ENCODE data around the gene RTL9.
"Not testable (repeated sequence)": the region's sequence is repeated elsewhere in the genome, so short reads cannot be mapped to it uniquely, and the experiment has no call there.

The RTL9 gene

GRCh38 chrX:110321081-110321480 is 37.6 kb upstream of the RTL9 start:
- Histone ChIP-seq H3K9ac (ENCODE audit: low read depth, low read length) (no peak overlapping the region; the same call in 1 of the 2 replicates), H3K27ac (ENCODE audit: low read length) (no peak overlapping the region), H3K4me1 (ENCODE audit: insufficient read depth, low read length) (peaks cover 11% of the 10 kb centered on the region; the same call in 1 of the 2 replicates)

DNA sequence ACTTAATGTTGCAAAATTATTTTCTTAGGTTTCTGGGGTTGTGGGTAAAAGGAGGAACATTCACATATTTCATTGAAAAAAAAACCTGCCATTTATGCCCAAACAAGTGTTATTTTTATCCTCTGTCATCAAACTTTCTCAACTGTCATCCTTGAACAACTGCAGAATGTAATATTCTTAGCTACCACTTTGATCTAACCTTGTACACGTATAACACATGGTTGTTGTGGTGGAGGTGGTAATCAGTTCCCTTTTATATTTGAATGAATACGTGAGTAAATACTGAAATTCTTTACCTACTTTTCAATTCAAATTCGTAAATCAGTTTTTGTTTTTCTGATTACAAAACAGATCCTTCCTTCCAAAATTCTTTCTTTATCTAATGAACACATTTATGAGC is 37.0 kb upstream of the RTL9 start:
- Histone ChIP-seq H3K4me3 (ENCODE audit: low read length) (no peak overlapping the region), H3K27me3 (ENCODE audit: insufficient read depth, low read length) (no peaks in the 10 kb centered on the region), H3K4me1 (ENCODE audit: insufficient read depth, low read length) (peaks cover 11% of the 10 kb centered on the region; the same call in 1 of the 2 replicates), H3K36me3 (ENCODE audit: insufficient read depth, low read depth, low read length) (no peaks in the 10 kb centered on the region), H3K9ac (ENCODE audit: low read depth, low read length) (no peak overlapping the region), H3K9me3 (ENCODE audit: insufficient read depth, low read depth, low read length) (no peaks in the 10 kb centered on the region), H3K27ac (ENCODE audit: low read length) (no peak overlapping the region)

More at GRCh38 chrX:110321081-110321480, 37.6 kb upstream of the RTL9 start:
- no peaks in the 10 kb centered on the region for H3K9me3 ChIP-seq (ENCODE audit: insufficient read depth, low read depth, low read length)
- no peaks in the 10 kb centered on the region for H3K27me3 ChIP-seq (ENCODE audit: insufficient read depth, low read length)
- no peaks in the 10 kb centered on the region for H3K36me3 ChIP-seq (ENCODE audit: insufficient read depth, low read depth, low read length)
- no peak overlapping the region for H3K4me3 ChIP-seq (ENCODE audit: low read length)

DNA sequence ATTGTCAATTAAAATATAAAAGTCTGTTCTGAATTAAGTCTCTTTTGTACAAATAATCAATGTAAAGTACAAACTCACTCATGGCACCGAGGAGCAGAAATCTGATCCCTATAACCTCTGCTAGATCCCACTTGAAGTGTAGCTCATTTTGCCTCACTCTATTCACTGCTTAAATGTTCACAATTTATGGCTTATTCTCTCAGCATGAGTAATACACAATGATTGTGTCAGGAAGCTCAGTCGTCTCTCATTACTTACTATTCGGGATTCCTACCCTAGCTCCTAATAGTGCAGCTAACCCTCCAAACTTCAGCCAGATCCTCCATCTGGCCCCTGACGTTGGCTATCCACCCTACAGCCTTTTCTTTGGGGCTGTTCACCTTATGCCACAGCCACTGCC is 36.0 kb upstream of the RTL9 start:
- H3K9ac ChIP-seq (ENCODE audit: low read depth, low read length) = no peak overlapping the region
- peaks cover 11% of the 10 kb centered on the region; the same call in 1 of the 2 replicates for H3K4me1 ChIP-seq (ENCODE audit: insufficient read depth, low read length)
- no peaks in the 10 kb centered on the region for H3K27me3 ChIP-seq (ENCODE audit: insufficient read depth, low read length)
- H3K9me3 ChIP-seq (ENCODE audit: insufficient read depth, low read depth, low read length) = no peaks in the 10 kb centered on the region
- no peak overlapping the region for H3K27ac ChIP-seq (ENCODE audit: low read length)
- H3K4me3 ChIP-seq (ENCODE audit: low read length) = no peak overlapping the region
- H3K36me3 ChIP-seq (ENCODE audit: insufficient read depth, low read depth, low read length) = no peaks in the 10 kb centered on the region

- H3K27me3 ChIP-seq (ENCODE audit: insufficient read depth, low read length) = no peaks in the 10 kb centered on the region
- H3K27ac ChIP-seq (ENCODE audit: low read length) = no peak overlapping the region
- no peak overlapping the region for H3K9ac ChIP-seq (ENCODE audit: low read depth, low read length)
- H3K9me3 ChIP-seq (ENCODE audit: insufficient read depth, low read depth, low read length) = no peaks in the 10 kb centered on the region
- no peaks in the 10 kb centered on the region for H3K36me3 ChIP-seq (ENCODE audit: insufficient read depth, low read depth, low read length)
- peaks cover 4% of the 10 kb centered on the region; the same call in 1 of the 2 replicates for H3K4me1 ChIP-seq (ENCODE audit: insufficient read depth, low read length)
- no peak overlapping the region for H3K4me3 ChIP-seq (ENCODE audit: low read length)
Measured at GRCh38 chrX:110326712-110327111, 31.9 kb upstream of the RTL9 start.

- Histone ChIP-seq H3K27ac (ENCODE audit: low read length) (no peak overlapping the region), H3K36me3 (ENCODE audit: insufficient read depth, low read depth, low read length) (no peaks in the 10 kb centered on the region), H3K9ac (ENCODE audit: low read depth, low read length) (no peak overlapping the region), H3K9me3 (ENCODE audit: insufficient read depth, low read depth, low read length) (no peaks in the 10 kb centered on the region), H3K4me1 (ENCODE audit: insufficient read depth, low read length) (peaks cover 4% of the 10 kb centered on the region; the same call in 1 of the 2 replicates), H3K4me3 (ENCODE audit: low read length) (no peak overlapping the region), H3K27me3 (ENCODE audit: insufficient read depth, low read length) (no peaks in the 10 kb centered on the region)
Measured at GRCh38 chrX:110327336-110327735, 31.3 kb upstream of the RTL9 start.

GRCh38 chrX:110328613-110329012 is 30.0 kb upstream of the RTL9 start:
- not testable (repeated sequence) for H3K9me3 ChIP-seq (ENCODE audit: insufficient read depth, low read depth, low read length); H3K4me1 ChIP-seq (ENCODE audit: insufficient read depth, low read length); H3K36me3 ChIP-seq (ENCODE audit: insufficient read depth, low read depth, low read length); H3K9ac ChIP-seq (ENCODE audit: low read depth, low read length); H3K27me3 ChIP-seq (ENCODE audit: insufficient read depth, low read length); H3K27ac ChIP-seq (ENCODE audit: low read length); H3K4me3 ChIP-seq (ENCODE audit: low read length)

DNA sequence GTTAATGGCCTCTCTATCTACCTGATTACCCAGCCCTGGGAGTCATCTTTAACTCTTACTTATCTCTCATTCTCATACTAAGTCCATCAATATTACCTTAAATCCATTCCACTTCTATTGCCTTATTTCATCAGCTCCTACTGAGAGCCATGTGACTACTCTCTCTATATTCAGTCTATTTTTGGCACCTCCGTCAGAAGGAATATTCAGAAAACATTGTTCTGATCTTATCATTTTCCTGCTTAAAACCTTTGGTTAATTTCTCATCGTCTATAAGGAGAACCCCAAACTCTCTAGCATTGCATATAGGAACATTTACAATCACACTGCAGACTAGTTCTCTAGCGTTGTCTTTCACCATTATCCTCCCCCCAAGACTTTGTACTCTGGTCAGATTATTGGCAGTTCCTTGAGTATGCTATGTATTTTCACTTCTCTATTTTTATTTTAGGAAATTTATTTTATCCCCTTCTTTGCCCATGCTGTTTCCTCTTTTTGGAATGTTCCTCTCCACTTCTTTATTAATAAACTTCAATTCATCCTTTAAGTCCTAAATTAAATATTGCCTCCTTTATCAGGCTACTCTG is 27.1 kb upstream of the RTL9 start:
- H3K27me3 ChIP-seq (ENCODE audit: insufficient read depth, low read length) = no peaks in the 10 kb centered on the region
- H3K27ac ChIP-seq (ENCODE audit: low read length) = no peak overlapping the region
- H3K4me1 ChIP-seq (ENCODE audit: insufficient read depth, low read length) = no peaks in the 10 kb centered on the region
- H3K4me3 ChIP-seq (ENCODE audit: low read length) = no peak overlapping the region
- H3K9me3 ChIP-seq (ENCODE audit: insufficient read depth, low read depth, low read length) = no peaks in the 10 kb centered on the region
- no peak overlapping the region for H3K9ac ChIP-seq (ENCODE audit: low read depth, low read length)
- no peaks in the 10 kb centered on the region for H3K36me3 ChIP-seq (ENCODE audit: insufficient read depth, low read depth, low read length)

GRCh38 chrX:110333458-110333857 is 25.2 kb upstream of the RTL9 start:
- H3K36me3 ChIP-seq (ENCODE audit: insufficient read depth, low read depth, low read length); H3K9me3 ChIP-seq (ENCODE audit: insufficient read depth, low read depth, low read length); H3K4me1 ChIP-seq (ENCODE audit: insufficient read depth, low read length); H3K27ac ChIP-seq (ENCODE audit: low read length); H3K27me3 ChIP-seq (ENCODE audit: insufficient read depth, low read length); H3K4me3 ChIP-seq (ENCODE audit: low read length); H3K9ac ChIP-seq (ENCODE audit: low read depth, low read length): not testable (repeated sequence)

DNA sequence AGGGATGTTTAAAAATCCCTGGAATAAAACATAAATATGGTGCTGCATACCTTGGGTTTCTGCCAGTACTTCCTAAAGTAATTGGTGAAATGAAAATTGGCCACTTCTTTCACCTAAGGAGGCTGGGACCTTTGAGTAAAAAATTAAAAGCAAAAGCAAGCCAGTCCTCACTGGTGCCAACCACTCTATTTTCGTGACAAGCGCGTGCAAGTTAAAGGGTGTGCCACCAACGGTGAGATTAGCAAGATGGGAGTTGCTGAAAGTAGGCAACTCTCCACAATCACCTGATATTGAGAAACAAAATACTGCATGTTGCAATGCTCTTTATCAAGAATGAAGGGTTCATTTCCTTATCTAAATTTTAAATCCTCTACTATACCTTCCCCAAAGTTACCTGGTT is 19.7 kb upstream of the RTL9 start:
- Histone ChIP-seq H3K9ac (ENCODE audit: low read depth, low read length) (no peak overlapping the region), H3K27ac (ENCODE audit: low read length) (no peak overlapping the region), H3K4me3 (ENCODE audit: low read length) (no peak overlapping the region), H3K36me3 (ENCODE audit: insufficient read depth, low read depth, low read length) (no peaks in the 10 kb centered on the region), H3K27me3 (ENCODE audit: insufficient read depth, low read length) (no peaks in the 10 kb centered on the region), H3K4me1 (ENCODE audit: insufficient read depth, low read length) (no peaks in the 10 kb centered on the region), H3K9me3 (ENCODE audit: insufficient read depth, low read depth, low read length) (no peaks in the 10 kb centered on the region)

- H3K9me3 ChIP-seq (ENCODE audit: insufficient read depth, low read depth, low read length) = no peaks in the 10 kb centered on the region
- no peak overlapping the region for H3K27ac ChIP-seq (ENCODE audit: low read length)
- H3K4me3 ChIP-seq (ENCODE audit: low read length) = no peak overlapping the region
- no peak overlapping the region for H3K9ac ChIP-seq (ENCODE audit: low read depth, low read length)
- no peaks in the 10 kb centered on the region for H3K4me1 ChIP-seq (ENCODE audit: insufficient read depth, low read length)
- no peaks in the 10 kb centered on the region for H3K36me3 ChIP-seq (ENCODE audit: insufficient read depth, low read depth, low read length)
- no peaks in the 10 kb centered on the region for H3K27me3 ChIP-seq (ENCODE audit: insufficient read depth, low read length)
Measured at GRCh38 chrX:110341189-110342035, 17.2 kb upstream of the RTL9 start.

DNA sequence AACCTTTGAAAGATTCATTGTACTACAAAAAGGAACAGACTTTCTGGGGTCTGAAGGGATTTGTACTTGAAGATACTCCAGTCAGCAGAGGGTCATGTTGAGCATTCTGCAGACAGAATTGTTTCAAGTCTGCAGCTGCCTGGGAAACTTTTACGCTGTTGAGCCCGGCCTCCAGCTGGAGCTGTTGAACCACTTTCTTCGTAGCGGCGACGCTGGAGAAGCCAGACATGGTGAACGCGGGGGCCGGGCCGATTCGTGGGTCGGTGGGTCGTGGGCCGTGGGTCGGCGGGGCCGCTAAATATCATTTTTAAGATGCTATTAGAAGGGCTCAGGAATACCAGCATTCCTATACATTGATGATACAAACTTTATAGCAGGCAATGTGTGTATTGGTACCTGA is 12.0 kb upstream of the RTL9 start:
- no peaks in the 10 kb centered on the region for H3K4me1 ChIP-seq (ENCODE audit: insufficient read depth, low read length)
- no peaks in the 10 kb centered on the region for H3K27me3 ChIP-seq (ENCODE audit: insufficient read depth, low read length)
- no peak overlapping the region for H3K27ac ChIP-seq (ENCODE audit: low read length)
- no peak overlapping the region for H3K9ac ChIP-seq (ENCODE audit: low read depth, low read length)
- no peak overlapping the region for H3K4me3 ChIP-seq (ENCODE audit: low read length)
- H3K9me3 ChIP-seq (ENCODE audit: insufficient read depth, low read depth, low read length) = no peaks in the 10 kb centered on the region
- H3K36me3 ChIP-seq (ENCODE audit: insufficient read depth, low read depth, low read length) = no peaks in the 10 kb centered on the region

DNA sequence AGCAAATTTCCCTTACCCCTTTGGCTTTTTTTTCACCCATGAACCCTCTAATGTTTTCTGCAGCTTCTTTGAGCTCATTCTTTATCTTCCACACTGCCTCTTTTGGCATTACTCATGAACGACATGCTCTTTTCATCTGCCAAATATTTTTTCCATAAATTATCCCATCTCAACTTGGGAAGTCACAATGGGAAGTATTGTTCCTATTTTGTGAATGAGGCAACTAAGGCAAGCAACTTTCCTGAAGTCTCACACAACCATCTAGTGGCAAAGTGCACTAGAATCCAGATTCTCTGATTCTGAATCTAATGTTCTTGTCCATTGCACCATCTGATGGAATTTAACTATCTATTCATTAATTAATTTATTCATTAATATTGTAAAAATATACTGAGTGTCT is 625 bp downstream of the RTL9 start:
- Histone ChIP-seq H3K9ac (ENCODE audit: low read depth, low read length) (no peak overlapping the region), H3K27ac (ENCODE audit: low read length) (no peak overlapping the region), H3K4me3 (ENCODE audit: low read length) (no peak overlapping the region), H3K27me3 (ENCODE audit: insufficient read depth, low read length) (no peaks in the 10 kb centered on the region), H3K36me3 (ENCODE audit: insufficient read depth, low read depth, low read length) (no peaks in the 10 kb centered on the region), H3K4me1 (ENCODE audit: insufficient read depth, low read length) (no peaks in the 10 kb centered on the region), H3K9me3 (ENCODE audit: insufficient read depth, low read depth, low read length) (no peaks in the 10 kb centered on the region)
